NB4 (cell line): ENCODE results near the gene MRPL58.

ENCODE experiments used
- MYC ChIP-seq: IDR thresholded peaks from 2 replicates; pipeline ENCODE4 v1.6.1; 2011; ENCODE audit warnings: low read depth, low read length
- TF ChIP-seq, protein P1 (sequence below): IDR thresholded peaks from one replicate; pipeline ENCODE4 v1.5.1; 2012; ENCODE audit warnings: low read depth, low read length

DNA sequence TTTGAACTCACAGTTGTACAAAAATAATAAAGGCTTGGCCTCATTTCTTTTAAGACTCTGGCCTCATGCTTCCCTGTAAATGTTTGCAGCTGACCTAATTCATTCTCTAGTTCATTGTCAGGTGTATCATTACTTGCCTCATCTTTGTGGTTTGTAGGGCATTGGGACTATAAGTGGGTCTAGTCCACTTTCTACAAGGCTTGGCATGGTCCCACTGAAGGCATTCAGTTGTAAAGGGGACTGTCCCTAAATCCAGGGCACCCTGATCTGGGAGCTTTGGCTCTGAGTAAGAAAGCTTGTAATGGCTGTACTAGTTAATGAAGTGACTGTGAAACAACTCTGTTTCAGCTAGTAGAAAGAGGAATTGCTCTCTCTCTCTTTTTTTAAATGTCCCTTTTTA lies 37.2 kb downstream of the MRPL58 start:
- TF ChIP-seq, protein P1, sequence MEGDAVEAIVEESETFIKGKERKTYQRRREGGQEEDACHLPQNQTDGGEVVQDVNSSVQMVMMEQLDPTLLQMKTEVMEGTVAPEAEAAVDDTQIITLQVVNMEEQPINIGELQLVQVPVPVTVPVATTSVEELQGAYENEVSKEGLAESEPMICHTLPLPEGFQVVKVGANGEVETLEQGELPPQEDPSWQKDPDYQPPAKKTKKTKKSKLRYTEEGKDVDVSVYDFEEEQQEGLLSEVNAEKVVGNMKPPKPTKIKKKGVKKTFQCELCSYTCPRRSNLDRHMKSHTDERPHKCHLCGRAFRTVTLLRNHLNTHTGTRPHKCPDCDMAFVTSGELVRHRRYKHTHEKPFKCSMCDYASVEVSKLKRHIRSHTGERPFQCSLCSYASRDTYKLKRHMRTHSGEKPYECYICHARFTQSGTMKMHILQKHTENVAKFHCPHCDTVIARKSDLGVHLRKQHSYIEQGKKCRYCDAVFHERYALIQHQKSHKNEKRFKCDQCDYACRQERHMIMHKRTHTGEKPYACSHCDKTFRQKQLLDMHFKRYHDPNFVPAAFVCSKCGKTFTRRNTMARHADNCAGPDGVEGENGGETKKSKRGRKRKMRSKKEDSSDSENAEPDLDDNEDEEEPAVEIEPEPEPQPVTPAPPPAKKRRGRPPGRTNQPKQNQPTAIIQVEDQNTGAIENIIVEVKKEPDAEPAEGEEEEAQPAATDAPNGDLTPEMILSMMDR: no peak
- no peak for TF ChIP-seq MYC
